Neural cell (in vitro differentiated cells): ENCODE measurements around the gene LAPTM5. TPM values are rescaled to one million over a fixed set of nuclear protein-coding genes. Genes with fewer than 3 reads are reported as not detected.

ENCODE experiments used
- H2AFZ ChIP-seq: fragments of 200-600, 300-800 bp; sonication (generic), shearing (Covaris generic); 2 replicates; pipeline ENCODE4 v1.6.0; 2014; ENCODE audit warnings: low read depth, mild to moderate bottlenecking, antibody characterized with exemption, low read length, moderate library complexity
- H3F3A ChIP-seq: fragments of 200-600 bp; shearing (Covaris generic); 2 replicates; pipeline ENCODE4 v1.6.1; 2016; ENCODE audit warnings: mild to moderate bottlenecking, moderate library complexity, mixed read lengths, antibody characterized with exemption, low read length; ENCODE audit not compliant: insufficient read depth, poor library complexity, severe bottlenecking
- H3K27ac ChIP-seq: fragments of 200-600, 300-800 bp; sonication (generic), shearing (Covaris generic); 2 replicates; pipeline ENCODE4 v1.5.1; 2014; ENCODE audit warnings: mild to moderate bottlenecking, low read length, moderate library complexity
- H3K27me3 ChIP-seq: fragments of 300-800, 200-600 bp; sonication (generic), shearing (Covaris generic); 2 replicates; pipeline ENCODE4 v1.6.0; 2014; ENCODE audit warnings: mild to moderate bottlenecking, low read depth, low read length, moderate library complexity; ENCODE audit not compliant: insufficient read depth
- H3K36me3 ChIP-seq: fragments of 300-800, 200-600 bp; sonication (generic), shearing (Covaris generic); 2 replicates; pipeline ENCODE4 v1.5.1; 2014; ENCODE audit warnings: mild to moderate bottlenecking, antibody characterized with exemption, low read length, moderate library complexity; ENCODE audit not compliant: insufficient read depth
- H3K4me2 ChIP-seq: fragments of 300-800, 200-600 bp; sonication (generic), shearing (Covaris generic); 2 replicates; pipeline ENCODE4 v1.6.0; 2014; ENCODE audit warnings: mild to moderate bottlenecking, low read length
- H3K4me3 ChIP-seq: fragments of 300-800, 200-600 bp; sonication (generic), shearing (Covaris generic); 2 replicates; pipeline ENCODE4 v1.5.1; 2014; ENCODE audit warnings: mild to moderate bottlenecking, low read length, moderate library complexity
- H3K79me2 ChIP-seq: fragments of 200-600 bp; shearing (Covaris generic); replicated peaks from 2 replicates; pipeline ENCODE4 v1.6.0; 2014; ENCODE audit warnings: mild to moderate bottlenecking, low read length, moderate library complexity; ENCODE audit not compliant: insufficient read depth
- H3K9ac ChIP-seq: fragments of 300-800, 200-600 bp; sonication (generic), shearing (Covaris generic); 2 replicates; pipeline ENCODE4 v1.6.1; 2016; ENCODE audit warnings: mild to moderate bottlenecking, low read length, mixed read lengths
- H3K9me2 ChIP-seq: fragments of 200-600 bp; shearing (Covaris generic); 2 replicates; pipeline ENCODE4 v1.6.1; 2016; ENCODE audit warnings: mild to moderate bottlenecking, low read length, mixed read lengths; ENCODE audit not compliant: insufficient read depth
- H3K9me3 ChIP-seq: fragments of 200-600, 300-800 bp; sonication (generic), shearing (Covaris generic); 2 replicates; pipeline ENCODE4 v1.6.1; 2016; ENCODE audit warnings: mild to moderate bottlenecking, mixed run types, low read length, moderate library complexity, mixed read lengths
- H4K20me1 ChIP-seq: fragments of 200-600 bp; shearing (Covaris generic); 2 replicates; pipeline ENCODE4 v1.6.1; 2016; ENCODE audit warnings: mild to moderate bottlenecking, mixed run types; ENCODE audit not compliant: insufficient read depth
- EP300 ChIP-seq: fragments of 450-650 bp; conservative IDR thresholded peaks from 2 replicates; pipeline ENCODE4 v1.6.1; 2014; ENCODE audit warnings: antibody characterized with exemption, mild to moderate bottlenecking, moderate library complexity; ENCODE audit not compliant: poor library complexity, severe bottlenecking
- EZH2 ChIP-seq: fragments of 200-600, 300-800 bp; shearing (Covaris generic), sonication (generic); IDR thresholded peaks from 2 replicates; pipeline ENCODE4 v1.6.1; 2014; ENCODE audit warnings: antibody characterized with exemption, low read length, borderline replicate concordance, mild to moderate bottlenecking; ENCODE audit not compliant: insufficient read depth, poor library complexity, severe bottlenecking
- MXI1 ChIP-seq: fragments of 450-650 bp; conservative IDR thresholded peaks from 2 replicates; pipeline ENCODE4 v1.6.1; 2014; ENCODE audit warnings: antibody characterized with exemption, mild to moderate bottlenecking; ENCODE audit not compliant: poor library complexity, severe bottlenecking
- POLR2AphosphoS5 ChIP-seq: IDR thresholded peaks from 2 replicates; pipeline ENCODE4 v1.6.1; 2012
- RAD21 ChIP-seq: fragments of 450-650 bp; conservative IDR thresholded peaks from 2 replicates; pipeline ENCODE4 v1.6.1; 2014; ENCODE audit warnings: antibody characterized with exemption, mild to moderate bottlenecking, moderate library complexity
- REST ChIP-seq: IDR thresholded peaks from 2 replicates; pipeline ENCODE4 v1.6.1; 2012; ENCODE audit warnings: borderline replicate concordance
- SMC3 ChIP-seq: fragments of 450-650 bp; conservative IDR thresholded peaks from 2 replicates; pipeline ENCODE4 v1.6.1; 2014; ENCODE audit warnings: antibody characterized with exemption, mild to moderate bottlenecking, moderate library complexity; ENCODE audit not compliant: poor library complexity
- TAF1 ChIP-seq: IDR thresholded peaks from 2 replicates; pipeline ENCODE4 v1.6.1; 2012; ENCODE audit warnings: low read depth
- polyA plus RNA-seq: library from polyadenylated mRNA; depleted of rRNA; stranded (reverse); fragments of >200 nt; gene quantifications from 2 replicates; pipeline ENCODE4 v1.2.3, GENCODE V29; 2014
- TF ChIP-seq, protein P1 (sequence below): fragments of 450-650 bp; IDR thresholded peaks from 2 replicates; pipeline ENCODE4 v1.5.1; 2014; ENCODE audit warnings: antibody characterized with exemption, mild to moderate bottlenecking, moderate library complexity; ENCODE audit not compliant: poor library complexity, severe bottlenecking

The LAPTM5 gene
- polyA plus RNA-seq, 1 donor from 2014 or later, result 0.12 TPM

GRCh38 chr1:30753118-30753517, 4.5 kb downstream of the LAPTM5 start:
- Histone ChIP-seq H4K20me1 (no peaks in the 10 kb centered on the region), H3K9me3 (no peaks in the 10 kb centered on the region), H3K9me2 (no peaks in the 10 kb centered on the region), H2AFZ (no peak overlapping the region), H3K36me3 (no peaks in the 10 kb centered on the region), H3K9ac (no peak overlapping the region), H3F3A (no peaks in the 10 kb centered on the region), H3K27ac (no peak overlapping the region), H3K4me3 (no peak overlapping the region), H3K27me3 (no peaks in the 10 kb centered on the region), H3K79me2 (no peaks in the 10 kb centered on the region), H3K4me2 (no peak overlapping the region)
- TF ChIP-seq SMC3 (no peak), RAD21 (no peak), EP300 (no peak), EZH2 (no peak), TAF1 (no peak), MXI1 (no peak), POLR2AphosphoS5 (no peak)
- TF ChIP-seq, protein P1, sequence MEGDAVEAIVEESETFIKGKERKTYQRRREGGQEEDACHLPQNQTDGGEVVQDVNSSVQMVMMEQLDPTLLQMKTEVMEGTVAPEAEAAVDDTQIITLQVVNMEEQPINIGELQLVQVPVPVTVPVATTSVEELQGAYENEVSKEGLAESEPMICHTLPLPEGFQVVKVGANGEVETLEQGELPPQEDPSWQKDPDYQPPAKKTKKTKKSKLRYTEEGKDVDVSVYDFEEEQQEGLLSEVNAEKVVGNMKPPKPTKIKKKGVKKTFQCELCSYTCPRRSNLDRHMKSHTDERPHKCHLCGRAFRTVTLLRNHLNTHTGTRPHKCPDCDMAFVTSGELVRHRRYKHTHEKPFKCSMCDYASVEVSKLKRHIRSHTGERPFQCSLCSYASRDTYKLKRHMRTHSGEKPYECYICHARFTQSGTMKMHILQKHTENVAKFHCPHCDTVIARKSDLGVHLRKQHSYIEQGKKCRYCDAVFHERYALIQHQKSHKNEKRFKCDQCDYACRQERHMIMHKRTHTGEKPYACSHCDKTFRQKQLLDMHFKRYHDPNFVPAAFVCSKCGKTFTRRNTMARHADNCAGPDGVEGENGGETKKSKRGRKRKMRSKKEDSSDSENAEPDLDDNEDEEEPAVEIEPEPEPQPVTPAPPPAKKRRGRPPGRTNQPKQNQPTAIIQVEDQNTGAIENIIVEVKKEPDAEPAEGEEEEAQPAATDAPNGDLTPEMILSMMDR, result no peak

DNA sequence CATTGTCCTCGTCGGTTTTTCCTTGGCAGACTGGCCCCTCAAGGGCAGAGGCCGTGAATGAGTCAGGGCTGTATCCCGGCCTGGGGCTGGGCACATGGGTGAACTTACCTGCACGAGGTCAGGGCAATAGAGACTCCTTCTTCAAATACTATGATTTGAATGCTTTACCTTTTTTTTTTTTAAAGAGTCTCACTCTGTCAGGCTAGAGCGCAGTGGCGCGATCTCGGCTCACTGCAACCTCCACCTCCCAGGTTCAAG, 5.0 kb downstream of the LAPTM5 start:
- no peaks in the 10 kb centered on the region for H3K36me3 ChIP-seq
- no peak overlapping the region for H3K27ac ChIP-seq
- no peak overlapping the region for H3K9ac ChIP-seq
- H3K79me2 ChIP-seq, result no peaks in the 10 kb centered on the region
- no peaks in the 10 kb centered on the region for H3K27me3 ChIP-seq
- H3K4me2 ChIP-seq, result no peak overlapping the region
- no peaks in the 10 kb centered on the region for H3K9me3 ChIP-seq
- no peaks in the 10 kb centered on the region for H3F3A ChIP-seq
- no peak overlapping the region for H3K4me3 ChIP-seq
- TF ChIP-seq RAD21 (no peak), MXI1 (no peak), REST (no peak)
- no peaks in the 10 kb centered on the region for H3K9me2 ChIP-seq
- H4K20me1 ChIP-seq, result no peaks in the 10 kb centered on the region
- H2AFZ ChIP-seq, result no peak overlapping the region
